H9 (cell line): ENCODE results near the gene HTRA3. TPM values are rescaled to one million over a fixed set of nuclear protein-coding genes. Genes with fewer than 3 reads are reported as not detected.

Experiments
- DNase-seq: peaks from one replicate; pipeline ENCODE4 v3.0.0-alpha.2; 2017
- H2AFZ ChIP-seq: one replicate; pipeline ENCODE4 v1.6.1; 2013; ENCODE audit warnings: mild to moderate bottlenecking, low read length, control low read depth, moderate library complexity
- H2AK5ac ChIP-seq: 2 replicates; pipeline ENCODE4 v1.6.1; 2013; ENCODE audit warnings: low read length, control low read depth, mixed read lengths; ENCODE audit not compliant: insufficient read length
- H2BK120ac ChIP-seq: one replicate; pipeline ENCODE4 v1.6.1; 2013; ENCODE audit warnings: low read depth, mild to moderate bottlenecking, low read length, control low read depth, inconsistent platforms; ENCODE audit not compliant: poor library complexity, severe bottlenecking
- H2BK12ac ChIP-seq: 2 replicates; pipeline ENCODE4 v1.6.1; 2013; ENCODE audit warnings: low read length, control low read depth, mixed read lengths, low read depth; ENCODE audit not compliant: insufficient read length
- H2BK15ac ChIP-seq: 2 replicates; pipeline ENCODE4 v1.6.1; 2013; ENCODE audit warnings: low read depth, low read length, control low read depth
- H2BK20ac ChIP-seq: one replicate; pipeline ENCODE4 v1.6.1; 2013; ENCODE audit warnings: low read depth, mild to moderate bottlenecking, low read length, control low read depth, inconsistent platforms; ENCODE audit not compliant: poor library complexity, severe bottlenecking
- H2BK5ac ChIP-seq: 2 replicates; pipeline ENCODE4 v1.6.1; 2013; ENCODE audit warnings: low read length, control low read depth, mixed read lengths; ENCODE audit not compliant: insufficient read length
- H3K14ac ChIP-seq: 2 replicates; pipeline ENCODE4 v1.6.1; 2013; ENCODE audit warnings: low read length, control low read depth; ENCODE audit not compliant: insufficient read depth
- H3K18ac ChIP-seq: 2 replicates; pipeline ENCODE4 v1.6.1; 2013; ENCODE audit warnings: low read depth, mild to moderate bottlenecking, mixed read lengths, low read length, control low read depth; ENCODE audit not compliant: insufficient read length
- H3K23ac ChIP-seq: 2 replicates; pipeline ENCODE4 v1.6.1; 2013; ENCODE audit warnings: low read length, control low read depth, mixed read lengths, low read depth; ENCODE audit not compliant: insufficient read length
- H3K23me2 ChIP-seq: 2 replicates; pipeline ENCODE4 v1.6.1; 2013; ENCODE audit warnings: low read depth, mild to moderate bottlenecking, mixed read lengths, low read length, control low read depth; ENCODE audit not compliant: insufficient read length, poor library complexity, severe bottlenecking
- H3K27ac ChIP-seq: 2 replicates; pipeline ENCODE4 v1.5.1; 2013; ENCODE audit warnings: low read length, control low read depth, mixed read lengths, low read depth; ENCODE audit not compliant: insufficient read length
- H3K27me3 ChIP-seq: 2 replicates; pipeline ENCODE4 v1.6.1; 2013; ENCODE audit warnings: low read length, control low read depth, inconsistent platforms; ENCODE audit not compliant: insufficient read depth
- H3K4ac ChIP-seq: 2 replicates; pipeline ENCODE4 v1.6.1; 2013; ENCODE audit warnings: low read depth, mild to moderate bottlenecking, control low read depth, inconsistent platforms, low read length, moderate library complexity
- H3K4me1 ChIP-seq: 2 replicates; pipeline ENCODE4 v1.6.1; 2013; ENCODE audit warnings: low read length, control low read depth, inconsistent platforms; ENCODE audit not compliant: insufficient read depth
- H3K4me2 ChIP-seq: 2 replicates; pipeline ENCODE4 v1.6.1; 2013; ENCODE audit warnings: low read length, control low read depth, mixed read lengths; ENCODE audit not compliant: insufficient read length, insufficient read depth
- H3K56ac ChIP-seq: 2 replicates; pipeline ENCODE4 v1.6.1; 2013; ENCODE audit warnings: low read depth, mild to moderate bottlenecking, mixed read lengths, low read length, control low read depth; ENCODE audit not compliant: insufficient read length
- H3K79me1 ChIP-seq: 2 replicates; pipeline ENCODE4 v1.6.1; 2013; ENCODE audit warnings: low read depth, mild to moderate bottlenecking, moderate library complexity, low read length, control low read depth, inconsistent platforms; ENCODE audit not compliant: insufficient read depth, poor library complexity, severe bottlenecking
- H3K79me2 ChIP-seq: 2 replicates; pipeline ENCODE4 v1.6.1; 2013; ENCODE audit warnings: low read length, control low read depth, inconsistent platforms; ENCODE audit not compliant: insufficient read depth
- H3K9ac ChIP-seq: 2 replicates; pipeline ENCODE4 v1.6.1; 2013; ENCODE audit warnings: low read length, control low read depth, mixed read lengths; ENCODE audit not compliant: insufficient read length; ENCODE audit errors: extremely low read depth
- H3K9me3 ChIP-seq: one replicate; pipeline ENCODE4 v1.6.1; 2013; ENCODE audit warnings: low read depth, low read length, inconsistent platforms; ENCODE audit not compliant: control insufficient read depth
- H3T11ph ChIP-seq: one replicate; pipeline ENCODE4 v1.6.1; 2013; ENCODE audit warnings: mild to moderate bottlenecking, low read length, control low read depth, inconsistent platforms
- H4K20me1 ChIP-seq: one replicate; pipeline ENCODE4 v1.6.1; 2013; ENCODE audit not compliant: control insufficient read depth, insufficient read length, insufficient read depth
- H4K5ac ChIP-seq: 2 replicates; pipeline ENCODE4 v1.6.1; 2013; ENCODE audit warnings: low read depth, mild to moderate bottlenecking, mixed read lengths, low read length, control low read depth; ENCODE audit not compliant: insufficient read length
- H4K8ac ChIP-seq: replicated peaks from 2 replicates; pipeline ENCODE4 v1.6.1; 2013; ENCODE audit warnings: low read length, control low read depth, mixed read lengths, low read depth; ENCODE audit not compliant: insufficient read length
- H4K91ac ChIP-seq: 2 replicates; pipeline ENCODE4 v1.6.1; 2013; ENCODE audit warnings: low read depth, mild to moderate bottlenecking, moderate library complexity, mixed read lengths, low read length, control low read depth; ENCODE audit not compliant: insufficient read length
- H3K27ac Mint-ChIP-seq, 3 experiments: 2 replicates in 2 of 3; 3 replicates in 1 of 3; pipeline ENCODE4 v1.8.0; 2020 to 2021; ENCODE audit warnings: mixed read lengths in 3 of 3, mild to moderate bottlenecking in 1 of 3, moderate library complexity in 1 of 3
- H3K27me3 Mint-ChIP-seq: 2 replicates; pipeline ENCODE4 v1.8.0; 2021; ENCODE audit warnings: low read depth, mild to moderate bottlenecking, moderate library complexity, mixed read lengths
- H3K36me3 Mint-ChIP-seq, 3 experiments: 2 replicates in 2 of 3; 3 replicates in 1 of 3; pipeline ENCODE4 v1.8.0; 2020 to 2021; ENCODE audit warnings: low read depth in 3 of 3, mixed read lengths in 3 of 3; ENCODE audit not compliant: insufficient read depth in 1 of 3
- H3K4me1 Mint-ChIP-seq, 2 experiments: 2 replicates each; pipeline ENCODE4 v1.8.0; 2020; ENCODE audit warnings: mixed read lengths in 2 of 2
- H3K4me3 Mint-ChIP-seq, 2 experiments: 2 replicates in 1 of 2; 3 replicates in 1 of 2; pipeline ENCODE4 v1.8.0; 2020 to 2021; ENCODE audit warnings: mild to moderate bottlenecking in 2 of 2, mixed read lengths in 2 of 2, moderate library complexity in 1 of 2
- H3K9me3 Mint-ChIP-seq, 2 experiments: 2 replicates in 1 of 2; 3 replicates in 1 of 2; pipeline ENCODE4 v1.8.0; 2020; ENCODE audit warnings: mild to moderate bottlenecking in 2 of 2, mixed read lengths in 2 of 2, moderate library complexity in 1 of 2
- WGBS: extraction: QIAGEN DNeasy Blood & Tissue Kit; methylation state at CpG from one replicate; pipeline ENCODE4 v1.1.7; 2013; ENCODE audit warnings: missing lambda C conversion rate, low lambda C conversion rate, mixed read lengths; ENCODE audit not compliant: insufficient read length; ENCODE audit errors: extremely low coverage; 5-methylcytosine and 5-hydroxymethylcytosine counted together
- total RNA-seq: library from RNA; stranded (reverse); gene quantifications from 2 replicates; pipeline ENCODE4 v1.2.1, GENCODE V29; 2021
- TF ChIP-seq, protein P1 (sequence below): fragments of 200-600 bp; sonication (generic); conservative IDR thresholded peaks from 3 replicates; pipeline ENCODE4 v1.8.0; 2021; ENCODE audit warnings: antibody characterized with exemption, mild to moderate bottlenecking

The HTRA3 gene
- total RNA-seq, 1 experiment from 2014 or later = 3.0 TPM

- TF ChIP-seq, protein P1, sequence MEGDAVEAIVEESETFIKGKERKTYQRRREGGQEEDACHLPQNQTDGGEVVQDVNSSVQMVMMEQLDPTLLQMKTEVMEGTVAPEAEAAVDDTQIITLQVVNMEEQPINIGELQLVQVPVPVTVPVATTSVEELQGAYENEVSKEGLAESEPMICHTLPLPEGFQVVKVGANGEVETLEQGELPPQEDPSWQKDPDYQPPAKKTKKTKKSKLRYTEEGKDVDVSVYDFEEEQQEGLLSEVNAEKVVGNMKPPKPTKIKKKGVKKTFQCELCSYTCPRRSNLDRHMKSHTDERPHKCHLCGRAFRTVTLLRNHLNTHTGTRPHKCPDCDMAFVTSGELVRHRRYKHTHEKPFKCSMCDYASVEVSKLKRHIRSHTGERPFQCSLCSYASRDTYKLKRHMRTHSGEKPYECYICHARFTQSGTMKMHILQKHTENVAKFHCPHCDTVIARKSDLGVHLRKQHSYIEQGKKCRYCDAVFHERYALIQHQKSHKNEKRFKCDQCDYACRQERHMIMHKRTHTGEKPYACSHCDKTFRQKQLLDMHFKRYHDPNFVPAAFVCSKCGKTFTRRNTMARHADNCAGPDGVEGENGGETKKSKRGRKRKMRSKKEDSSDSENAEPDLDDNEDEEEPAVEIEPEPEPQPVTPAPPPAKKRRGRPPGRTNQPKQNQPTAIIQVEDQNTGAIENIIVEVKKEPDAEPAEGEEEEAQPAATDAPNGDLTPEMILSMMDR = no peak
- no peak overlapping the region for H4K5ac ChIP-seq
- no peak overlapping the region for H2AK5ac ChIP-seq
- no peaks in the 10 kb centered on the region for H4K20me1 ChIP-seq
- Mint-ChIP-seq H3K4me3 (no peak overlapping the region), H3K4me1 (peaks cover 4 to 9% of the 10 kb centered on the region in 2 experiments), H3K36me3 (no peaks in the 10 kb centered on the region), H3K9me3 (no peaks in the 10 kb centered on the region; a peak in 2 of 5 replicates), H3K27ac (no peak overlapping the region), H3K27me3 (peaks cover 18% of the 10 kb centered on the region)
- H3K18ac ChIP-seq = no peak overlapping the region
- H3K79me1 ChIP-seq = no peaks in the 10 kb centered on the region
- H2BK120ac ChIP-seq = no peak overlapping the region
- no peak overlapping the region for H3K23ac ChIP-seq
- H3K14ac ChIP-seq = no peak overlapping the region; the same call in 1 of the 2 replicates
- H2AFZ ChIP-seq = no peak overlapping the region
- H2BK20ac ChIP-seq = no peak overlapping the region
- H2BK5ac ChIP-seq = no peak overlapping the region
- no peak overlapping the region for H4K91ac ChIP-seq
- no peaks in the 10 kb centered on the region for H3K23me2 ChIP-seq
- H2BK12ac ChIP-seq = no peak overlapping the region
- no peak overlapping the region for H3T11ph ChIP-seq
- no peak for DNase-seq
- no peak overlapping the region for H3K4me2 ChIP-seq
- H3K4ac ChIP-seq = no peak overlapping the region
- WGBS = no CpG with 5 or more reads among the region's 11 CpGs
- no peak overlapping the region for H3K27ac ChIP-seq
- no peak overlapping the region for H3K9ac ChIP-seq
- H3K79me2 ChIP-seq = no peaks in the 10 kb centered on the region
- H3K56ac ChIP-seq = no peak overlapping the region
- H3K27me3 ChIP-seq = no peaks in the 10 kb centered on the region
- no peak overlapping the region for H4K8ac ChIP-seq
- no peaks in the 10 kb centered on the region for H3K4me1 ChIP-seq
- no peaks in the 10 kb centered on the region for H3K9me3 ChIP-seq
- H2BK15ac ChIP-seq = no peak overlapping the region
Observed at GRCh38 chr4:8307121-8307520, 37.6 kb downstream of the HTRA3 start.
